K562 (cell line): ENCODE data around the gene COL10A1. TPM values are rescaled to one million over a fixed set of nuclear protein-coding genes. Genes with fewer than 3 reads are reported as not detected.
A peak's percentile ranks its signal among the peaks of the same experiment; 100 is the strongest.

Experiments used
- ATAC-seq: fragments of 200-7000 bp; cut with Tn5 transposase; 3 replicates; pipeline ENCODE4 v1.9.1; 2020; ENCODE audit warnings: moderate library complexity
- BruUV-seq: library from RNA; stranded (reverse); fragments of 400-500 nt; replicated peaks from 2 replicates; lab custom pipeline; 2021; lab: Mats Ljungman, UMichigan
- CTCF ChIA-PET: fragments of 300-600 bp; formaldehyde crosslinking; extraction: SDS; loops from one replicate; lab custom pipeline; 2021; ENCODE audit warnings: low intra/inter-chr PET ratio; lab: Yijun Ruan, JAX
- POLR2A ChIA-PET: fragments of 300-600, 350-650 bp; sonication (Branson Sonifier 250); formaldehyde crosslinking; extraction: SDS; loops from one replicate; lab custom pipeline; 2021; ENCODE audit warnings: antibody characterized with exemption, inconsistent platforms; lab: Yijun Ruan, JAX
- DNase-seq, 4 experiments: peaks; one replicate each; pipeline versions ENCODE4 v3.0.0 to v3.0.0-alpha.2; 2011 to 2018; ENCODE audit warnings: low spot score in 3 of 4, mixed read lengths in 3 of 4; ENCODE audit errors: extremely low read depth in 1 of 4
- FAIRE-seq: peaks from 2 replicates; lab custom pipeline; 2011; peaks lifted over from hg19 to GRCh38; lab: Jason Lieb, UNC
- H2AFZ ChIP-seq: 2 replicates; pipeline ENCODE4 v1.6.0; 2011; ENCODE audit warnings: low read depth, low read length, control low read depth, inconsistent platforms
- H3K27ac ChIP-seq: fragments of 200-600 bp; 3 replicates; pipeline ENCODE4 v1.8.0; 2011; ENCODE audit warnings: low read depth, mild to moderate bottlenecking, control low read depth, inconsistent platforms, low read length, moderate library complexity, mixed read lengths; ENCODE audit errors: extremely low read depth
- H3K27me3 ChIP-seq, 2 experiments: fragments of 300-600 bp in 1 of 2; 2 replicates in 1 of 2; 3 replicates in 1 of 2; pipeline versions ENCODE4 v1.6.0 to v1.8.0; 2011; ENCODE audit warnings: inconsistent platforms in 2 of 2, low read length in 2 of 2, mild to moderate bottlenecking in 1 of 2, mixed read lengths in 1 of 2, moderate library complexity in 1 of 2; ENCODE audit not compliant: control insufficient read depth in 2 of 2, insufficient read depth in 2 of 2
- H3K36me3 ChIP-seq: fragments of 300-600 bp; 3 replicates; pipeline ENCODE4 v1.8.0; 2011; ENCODE audit warnings: mild to moderate bottlenecking, low read length, inconsistent platforms; ENCODE audit not compliant: control insufficient read depth, insufficient read depth
- H3K4me1 ChIP-seq, 2 experiments: fragments of 200-600 bp in 1 of 2; replicated peaks in 1 of 2; 2 replicates in 1 of 2; 3 replicates in 1 of 2; pipeline versions ENCODE4 v1.5.1 to v1.8.0; 2011; ENCODE audit warnings: inconsistent platforms in 2 of 2, low read length in 2 of 2, mild to moderate bottlenecking in 1 of 2, mixed read lengths in 1 of 2, moderate library complexity in 1 of 2; ENCODE audit not compliant: control insufficient read depth in 2 of 2, insufficient read depth in 2 of 2
- H3K4me2 ChIP-seq: 2 replicates; pipeline ENCODE4 v1.6.1; 2011; ENCODE audit warnings: low read length, control low read depth, inconsistent platforms, mixed read lengths; ENCODE audit not compliant: insufficient read depth
- H3K4me3 ChIP-seq: fragments of 200-600 bp; sonication (generic), shearing (Covaris generic); 2 replicates; pipeline ENCODE4 v1.5.1; 2016; ENCODE audit warnings: control low read depth, inconsistent platforms
- H3K79me2 ChIP-seq: fragments of 200-600 bp; 3 replicates; pipeline ENCODE4 v1.8.0; 2011; ENCODE audit warnings: low read length, inconsistent platforms; ENCODE audit not compliant: control insufficient read depth, insufficient read depth
- H3K9ac ChIP-seq, 2 experiments: 2 replicates each; pipeline versions ENCODE4 v1.6.0 to v1.6.1; 2011; ENCODE audit warnings: low read depth in 2 of 2, low read length in 2 of 2, control low read depth in 1 of 2, inconsistent platforms in 1 of 2, mild to moderate bottlenecking in 1 of 2, mixed read lengths in 1 of 2; ENCODE audit not compliant: insufficient read depth in 1 of 2
- H3K9me1 ChIP-seq: one replicate; pipeline ENCODE4 v1.6.0; 2011; ENCODE audit warnings: inconsistent platforms, mild to moderate bottlenecking, low read length, moderate library complexity; ENCODE audit not compliant: control insufficient read depth, insufficient read depth
- H3K9me3 ChIP-seq: replicated peaks from 2 replicates; pipeline ENCODE4 v1.5.1; 2011; ENCODE audit warnings: low read depth, low read length, inconsistent platforms; ENCODE audit not compliant: control insufficient read depth, insufficient read depth
- H4K20me1 ChIP-seq: replicated peaks from 2 replicates; pipeline ENCODE4 v1.6.1; 2011; ENCODE audit warnings: low read length, inconsistent platforms, mixed read lengths; ENCODE audit not compliant: control insufficient read depth, insufficient read depth
- ARID1B ChIP-seq: fragments of 450-650 bp; IDR thresholded peaks from 2 replicates; pipeline ENCODE4 v1.6.1; 2016; ENCODE audit warnings: antibody characterized with exemption, mild to moderate bottlenecking, inconsistent platforms
- CBX2 ChIP-seq: fragments of 200-600 bp; sonication (generic); IDR thresholded peaks from one replicate; pipeline ENCODE4 v1.6.1; 2012; ENCODE audit warnings: mild to moderate bottlenecking, low read length, inconsistent platforms; ENCODE audit not compliant: insufficient read depth, poor library complexity, severe bottlenecking
- CUX1 ChIP-seq: fragments of 200-800 bp; sonication (Bioruptor generic); IDR thresholded peaks from 2 replicates; pipeline ENCODE4 v1.6.1; 2016; ENCODE audit warnings: missing genetic modification characterization, missing compliant biosample characterization
- GTF2A2 ChIP-seq: IDR thresholded peaks from 2 replicates; pipeline ENCODE4 v1.6.1; 2016; ENCODE audit warnings: mild to moderate bottlenecking, missing genetic modification characterization, missing compliant biosample characterization
- JUNB ChIP-seq: fragments of 450-650 bp; formaldehyde crosslinking; conservative IDR thresholded peaks from 2 replicates; pipeline ENCODE4 v1.4.0; 2020; ENCODE audit warnings: mild to moderate bottlenecking
- KHSRP ChIP-seq: fragments of 450-650 bp; IDR thresholded peaks from 2 replicates; pipeline ENCODE4 v1.6.1; 2017
- MNT ChIP-seq, 2 experiments: fragments of 450-650 bp; conservative IDR thresholded peaks; 2 replicates each; pipeline ENCODE4 v1.6.1; 2017; ENCODE audit warnings: mild to moderate bottlenecking in 2 of 2, moderate library complexity in 2 of 2
- RBM34 ChIP-seq: fragments of 200-400 bp; formaldehyde crosslinking; IDR thresholded peaks from 2 replicates; pipeline ENCODE4 v1.6.1; 2018; ENCODE audit warnings: low read length, borderline replicate concordance; ENCODE audit not compliant: insufficient read depth
- TSHZ1 ChIP-seq: fragments of 250-450 bp; sonication (Bioruptor Pico); IDR thresholded peaks from 2 replicates; pipeline ENCODE4 v1.4.0; 2020; ENCODE audit warnings: mild to moderate bottlenecking, moderate library complexity
- ZNF785 ChIP-seq: fragments of 250-450 bp; sonication (Bioruptor Pico); IDR thresholded peaks from 2 replicates; pipeline ENCODE4 v1.4.0; 2020; ENCODE audit warnings: mild to moderate bottlenecking
- WGBS: fragments of 100-300 bp; shearing (Covaris generic); methylation state at CpG from one replicate; pipeline ENCODE4 v1.1.6; 2016; ENCODE audit warnings: low coverage, mixed read lengths; ENCODE audit not compliant: insufficient coverage; ENCODE audit errors: missing lambda C conversion rate; 5-methylcytosine and 5-hydroxymethylcytosine counted together
- in situ Hi-C: fragments of 300-500 bp; cut with MboI; formaldehyde crosslinking; loops from 4 replicates; pipeline ENCODE4 v1.15.0; 2018; ENCODE audit warnings: inconsistent platforms, mixed read lengths
- intact Hi-C: fragments of 100-400 bp; cut with micrococcal nuclease; formaldehyde crosslinking; loops from 2 replicates; pipeline ENCODE4 v1.14.2; 2022
- polyA plus RNA-seq, 8 experiments: library from polyadenylated mRNA; depleted of rRNA in 4 of 8; stranded (reverse) in 5 of 8; unstranded in 3 of 8; fragments of >200 nt; fragmentation: Nextera tagmentation in 2 of 8; fragmentation: Illumina TruSeq in 1 of 8; extraction: Ambion mirVana in 2 of 8; extraction: Trizol in 1 of 8; gene quantifications; 2 replicates each; pipeline versions ENCODE4 v1.2.1 to v1.2.3, GENCODE V29; 2011 to 2014; ENCODE audit warnings: inconsistent platforms in 1 of 8, missing spikeins in 1 of 8
- total RNA-seq, 7 experiments: library from RNA; depleted of rRNA in 6 of 7; stranded (reverse); fragments of >200 nt in 6 of 7; fragmentation: Illumina TruSeq in 2 of 7; extraction: Trizol in 2 of 7; gene quantifications; 2 replicates each; pipeline versions ENCODE4 v1.2.1 to v1.2.3, GENCODE V29; 2011 to 2021; ENCODE audit warnings: low replicate concordance in 1 of 7
- TF ChIP-seq, protein P1 (sequence below): sonication (generic); IDR thresholded peaks from 2 replicates; pipeline ENCODE4 v1.6.1; 2016

Gene COL10A1
- total and polyA plus RNA-seq, 9 of the 15 experiments (the other 6 are each of a cell fraction or from before 2014, with no cell fraction given) = 0.06 to 0.08 TPM; not detected in 7

- Histone ChIP-seq H4K20me1 (no peaks in the 10 kb centered on the region), H3K27me3 (no peaks in the 10 kb centered on the region), H3K36me3 (no peaks in the 10 kb centered on the region), H3K4me3 (no peak overlapping the region), H3K9me1 (no peaks in the 10 kb centered on the region), H3K4me1 (peaks cover 0 to 16% of the 10 kb centered on the region in 2 experiments; a peak in 3 of 5 replicates), H2AFZ (peak overlapping the region; percentile 86; the same call in 1 of the 2 replicates), H3K9me3 (no peaks in the 10 kb centered on the region), H3K27ac (peak overlapping the region; percentile 21; the same call in 1 of the 3 replicates), H3K79me2 (no peaks in the 10 kb centered on the region), H3K4me2 (no peak overlapping the region), H3K9ac (no peak overlapping the region)
- 26% methylated on average over 3 of the region's 3 CpGs for WGBS
- in situ Hi-C loops (no loop called here), intact Hi-C loops (no loop called here)
- peak; percentile 18; the same call in 1 of the 3 replicates for ATAC-seq
- no peak for FAIRE-seq
- ChIA-PET CTCF (no interaction called here), POLR2A (interaction anchor here (1.4 kb wide), 1 partner anchor 11 kb away, joined by 3 read pairs; no protein-coding TSS in a partner anchor)
- DNase-seq = no peak
- BruUV-seq = no TSS peak
- TF ChIP-seq CBX2 = no peak
- no peak for TF ChIP-seq JUNB (CRISPR knock-in tag)
- no peak for TF ChIP-seq ARID1B
- TF ChIP-seq MNT (conservative IDR thresholded peaks at IDR 0.05) = no peak
- TF ChIP-seq CUX1 (CRISPR knock-in tag) = no peak
- no peak for TF ChIP-seq ZNF785 (CRISPR knock-in tag)
- TF ChIP-seq KHSRP = no peak
- TF ChIP-seq RBM34 = no peak
- TF ChIP-seq TSHZ1 (CRISPR knock-in tag) = no peak
- no peak for TF ChIP-seq GTF2A2 (tag)
- TF ChIP-seq, protein P1, sequence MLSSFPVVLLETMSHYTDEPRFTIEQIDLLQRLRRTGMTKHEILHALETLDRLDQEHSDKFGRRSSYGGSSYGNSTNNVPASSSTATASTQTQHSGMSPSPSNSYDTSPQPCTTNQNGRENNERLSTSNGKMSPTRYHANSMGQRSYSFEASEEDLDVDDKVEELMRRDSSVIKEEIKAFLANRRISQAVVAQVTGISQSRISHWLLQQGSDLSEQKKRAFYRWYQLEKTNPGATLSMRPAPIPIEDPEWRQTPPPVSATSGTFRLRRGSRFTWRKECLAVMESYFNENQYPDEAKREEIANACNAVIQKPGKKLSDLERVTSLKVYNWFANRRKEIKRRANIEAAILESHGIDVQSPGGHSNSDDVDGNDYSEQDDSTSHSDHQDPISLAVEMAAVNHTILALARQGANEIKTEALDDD = no peak
Observed at GRCh38 chr6:116158641-116159040, 32.7 kb upstream of the COL10A1 start.
